Esophagus squamous epithelium (tissue), 4 donors: Measurements from ENCODE around the gene SERINC5.

ENCODE experiments used
- CTCF ChIP-seq, 6 experiments: fragments of 450-650 bp in 4 of 6; fragments of 200-600 bp in 2 of 6; sonication (generic) in 2 of 6; IDR thresholded peaks; one replicate each; pipeline ENCODE4 v1.5.1; 2016 to 2019; ENCODE audit warnings: antibody characterized with exemption in 6 of 6, mild to moderate bottlenecking in 4 of 6, moderate library complexity in 4 of 6
- POLR2A ChIP-seq, 4 donors: fragments of 450-650 bp; IDR thresholded peaks; one replicate each; pipeline ENCODE4 v1.6.1; 2017; ENCODE audit warnings: antibody characterized with exemption in 4 of 4, mild to moderate bottlenecking in 4 of 4, moderate library complexity in 3 of 4

GRCh38 chr5:80216096-80216495 is 39.8 kb downstream of the SERINC5 start:
- TF ChIP-seq CTCF (IDR thresholded peaks at IDR 0.05) (no peak), POLR2A (IDR thresholded peaks at IDR 0.05) (no peak)
